HepG2 (cell line): ENCODE results near the gene DENND2D. TPM values are rescaled to one million over a fixed set of nuclear protein-coding genes. Genes with fewer than 3 reads are reported as not detected.

Experiments
- ARHGAP35 ChIP-seq: sonication (generic); formaldehyde crosslinking; IDR thresholded peaks from 2 replicates; pipeline ENCODE4 v1.9.0; 2022; ENCODE audit warnings: mild to moderate bottlenecking, inconsistent platforms, moderate library complexity, missing genetic modification reagents, borderline replicate concordance
- ARID5B ChIP-seq: IDR thresholded peaks from 2 replicates; pipeline ENCODE4 v1.4.0; 2020; ENCODE audit warnings: mild to moderate bottlenecking, missing genetic modification reagents
- CHD2 ChIP-seq: IDR thresholded peaks from 2 replicates; pipeline ENCODE4 v1.6.1; 2011; ENCODE audit warnings: low read depth, low read length, improper control_type of control experiment
- CREB1 ChIP-seq, 2 experiments: fragments of 450-650 bp in 1 of 2; IDR thresholded peaks; 2 replicates each; pipeline ENCODE4 v1.6.1; 2016 to 2017; ENCODE audit warnings: control low read depth in 1 of 2, mild to moderate bottlenecking in 1 of 2, missing compliant biosample characterization in 1 of 2, missing genetic modification characterization in 1 of 2
- FLYWCH1 ChIP-seq: sonication (generic); formaldehyde crosslinking; IDR thresholded peaks from 2 replicates; pipeline ENCODE4 v1.8.1; 2023; ENCODE audit warnings: mild to moderate bottlenecking, missing genetic modification reagents
- GATAD2A ChIP-seq: IDR thresholded peaks from 2 replicates; pipeline ENCODE4 v1.6.1; 2016
- HES4 ChIP-seq: sonication (generic); formaldehyde crosslinking; IDR thresholded peaks from 2 replicates; pipeline ENCODE4 v1.9.0; 2021; ENCODE audit warnings: mild to moderate bottlenecking, missing genetic modification reagents, borderline replicate concordance
- ISX ChIP-seq: sonication (generic); formaldehyde crosslinking; conservative IDR thresholded peaks from 2 replicates; pipeline ENCODE4 v1.5.0; 2020; ENCODE audit warnings: missing genetic modification reagents
- KLF11 ChIP-seq: IDR thresholded peaks from 2 replicates; pipeline ENCODE4 v1.6.1; 2016; ENCODE audit warnings: missing compliant biosample characterization
- LBX2 ChIP-seq: sonication (generic); formaldehyde crosslinking; IDR thresholded peaks from 2 replicates; pipeline ENCODE4 v1.5.0; 2020; ENCODE audit warnings: missing genetic modification reagents, mild to moderate bottlenecking, borderline replicate concordance
- MTERF4 ChIP-seq: sonication (generic); formaldehyde crosslinking; IDR thresholded peaks from 2 replicates; pipeline ENCODE4 v1.8.0; 2023; ENCODE audit warnings: mild to moderate bottlenecking, missing genetic modification reagents
- MYPOP ChIP-seq: sonication (generic); formaldehyde crosslinking; IDR thresholded peaks from 2 replicates; pipeline ENCODE4 v1.8.1; 2023; ENCODE audit warnings: mild to moderate bottlenecking, moderate library complexity, missing genetic modification reagents
- REPIN1 ChIP-seq: sonication (generic); formaldehyde crosslinking; IDR thresholded peaks from 2 replicates; pipeline ENCODE4 v1.8.0; 2022; ENCODE audit warnings: missing genetic modification reagents, low read depth, mild to moderate bottlenecking, borderline replicate concordance
- RFXANK ChIP-seq: IDR thresholded peaks from 2 replicates; pipeline ENCODE4 v1.6.1; 2016
- SOX6 ChIP-seq, 2 experiments: fragments of 450-650 bp in 1 of 2; sonication (generic) in 1 of 2; formaldehyde crosslinking in 1 of 2; IDR thresholded peaks; 2 replicates each; pipeline versions ENCODE4 v1.4.0 to v1.6.1; 2017 to 2020; ENCODE audit warnings: antibody characterized with exemption in 1 of 2, mild to moderate bottlenecking in 1 of 2, missing genetic modification reagents in 1 of 2
- ZMAT3 ChIP-seq: sonication (generic); formaldehyde crosslinking; conservative IDR thresholded peaks from 2 replicates; pipeline ENCODE4 v1.7.0; 2021; ENCODE audit warnings: missing genetic modification reagents
- ZNF331 ChIP-seq: sonication (generic); formaldehyde crosslinking; IDR thresholded peaks from 2 replicates; pipeline ENCODE4 v1.4.0; 2020; ENCODE audit warnings: missing genetic modification reagents
- ZNF335 ChIP-seq: sonication (generic); formaldehyde crosslinking; IDR thresholded peaks from 2 replicates; pipeline ENCODE4 v1.4.0; 2020; ENCODE audit warnings: missing genetic modification reagents
- ZNF501 ChIP-seq: sonication (generic); formaldehyde crosslinking; IDR thresholded peaks from 2 replicates; pipeline ENCODE4 v1.5.1; 2020; ENCODE audit warnings: mild to moderate bottlenecking, moderate library complexity, missing genetic modification reagents
- ZNF552 ChIP-seq: sonication (generic); formaldehyde crosslinking; IDR thresholded peaks from 2 replicates; pipeline ENCODE4 v1.9.0; 2022; ENCODE audit warnings: missing genetic modification reagents, mild to moderate bottlenecking, borderline replicate concordance
- ZNF564 ChIP-seq: sonication (generic); formaldehyde crosslinking; IDR thresholded peaks from 2 replicates; pipeline ENCODE4 v1.8.1; 2023; ENCODE audit warnings: mild to moderate bottlenecking, missing genetic modification reagents
- ZNF724P ChIP-seq: sonication (generic); formaldehyde crosslinking; IDR thresholded peaks from 2 replicates; pipeline ENCODE4 v1.8.0; 2022; ENCODE audit warnings: missing genetic modification reagents, borderline replicate concordance
- polyA plus RNA-seq, 8 experiments: library from polyadenylated mRNA; depleted of rRNA in 3 of 8; stranded (reverse) in 7 of 8; unstranded in 1 of 8; fragments of >200 nt; fragmentation: Illumina TruSeq in 4 of 8; extraction: Trizol in 4 of 8; gene quantifications; 2 replicates each; pipeline versions ENCODE4 v1.2.1 to v1.2.3, GENCODE V29; 2011 to 2016; ENCODE audit warnings: low read depth in 4 of 8, missing spikeins in 1 of 8, mixed read lengths in 1 of 8; ENCODE audit not compliant: insufficient read depth in 1 of 8
- total RNA-seq, 5 experiments: library from RNA; depleted of rRNA; stranded (reverse); fragments of >200 nt; fragmentation: Illumina TruSeq; extraction: Trizol; gene quantifications; 2 replicates each; pipeline ENCODE4 v1.2.3, GENCODE V29; 2016; ENCODE audit warnings: low read depth in 1 of 5

DENND2D gene
- total and polyA plus RNA-seq, 2 of the 13 experiments (the other 11 are each of a cell fraction or from before 2014, with no cell fraction given): 0.04 TPM; not detected in 1

GRCh38 chr1:111139956-111140679, 60.3 kb downstream of the DENND2D start, which contains the start of the genes CEPT1 and DRAM2 (continued):
- TF ChIP-seq REPIN1 (CRISPR knock-in tag): peak; percentile 42; the same call in 1 of the 2 replicates
- peak; percentile 22; the same call in 1 of the 2 replicates for TF ChIP-seq ZNF564 (CRISPR knock-in tag)
- TF ChIP-seq HES4 (CRISPR knock-in tag): no peak
- TF ChIP-seq FLYWCH1 (CRISPR knock-in tag): peak; percentile 59; the same call in 1 of the 2 replicates
- 0 out of 2 replicates have a peak, but pooled peaks have one; percentile 26 for TF ChIP-seq MTERF4 (CRISPR knock-in tag)
- TF ChIP-seq ZMAT3 (CRISPR knock-in tag): peak; percentile 46
- no peak; the same call in 1 of the 2 replicates for TF ChIP-seq ARHGAP35 (CRISPR knock-in tag)
- TF ChIP-seq ZNF335 (CRISPR knock-in tag): peak; percentile 46; the same call in 1 of the 2 replicates
- no peak for TF ChIP-seq RFXANK (CRISPR knock-in tag)
- TF ChIP-seq SOX6 (IDR thresholded peaks at IDR 0.05): no peak
- peak; percentile 51; the same call in 1 of the 2 replicates for TF ChIP-seq SOX6 (CRISPR knock-in tag; IDR thresholded peaks at IDR 0.05)
- TF ChIP-seq KLF11 (CRISPR knock-in tag): 0 out of 2 replicates have a peak, but pooled peaks have one; percentile 15
- no peak for TF ChIP-seq ZNF552 (CRISPR knock-in tag)
- TF ChIP-seq MYPOP (CRISPR knock-in tag): peak; percentile 48; the same call in 1 of the 2 replicates
- peak; percentile 61; the same call in 1 of the 2 replicates for TF ChIP-seq ISX (CRISPR knock-in tag)
- peak; percentile 59; the same call in 1 of the 2 replicates for TF ChIP-seq ZNF331
- TF ChIP-seq CREB1 (IDR thresholded peaks at IDR 0.05): no peak
- no peak for TF ChIP-seq CREB1 (CRISPR knock-in tag; IDR thresholded peaks at IDR 0.05)
- 0 out of 2 replicates have a peak, but pooled peaks have one; percentile 8 for TF ChIP-seq CHD2
- TF ChIP-seq LBX2: peak; percentile 80
- TF ChIP-seq ZNF724P (CRISPR knock-in tag): 0 out of 2 replicates have a peak, but pooled peaks have one; percentile 47
- TF ChIP-seq ZNF501 (CRISPR knock-in tag): peak; percentile 87
- peak; percentile 12; the same call in 1 of the 2 replicates for TF ChIP-seq ARID5B (CRISPR knock-in tag)
- peak; percentile 38 for TF ChIP-seq GATAD2A (CRISPR knock-in tag)
